HepG2 (cell line): ENCODE results near the gene ZMYM4. TPM values are rescaled to one million over a fixed set of nuclear protein-coding genes. Genes with fewer than 3 reads are reported as not detected.

ENCODE experiments used
- ATAC-seq: fragments of 200-7000 bp; cut with Tn5 transposase; 3 replicates; pipeline ENCODE4 v1.9.1; 2020; ENCODE audit warnings: mild to moderate bottlenecking, moderate library complexity
- BruUV-seq: library from RNA; stranded (reverse); fragments of 400-500 nt; replicated peaks from 2 replicates; lab custom pipeline; 2021; lab: Mats Ljungman, UMichigan
- CTCF ChIA-PET: fragments of 300-600 bp; formaldehyde crosslinking; extraction: SDS; loops from one replicate; lab custom pipeline; 2021; ENCODE audit warnings: low total read pairs, inconsistent platforms, low intra/inter-chr PET ratio; lab: Yijun Ruan, JAX
- POLR2A ChIA-PET: fragments of 350-600 bp; sonication (Branson Sonifier 250); formaldehyde crosslinking; loops from one replicate; lab custom pipeline; 2020; ENCODE audit warnings: antibody characterized with exemption, inconsistent platforms; lab: Yijun Ruan, JAX
- DNase-seq: peaks from one replicate; pipeline ENCODE4 v3.0.0-alpha.2; 2015; ENCODE audit warnings: low spot score
- FAIRE-seq: peaks from 3 replicates; lab custom pipeline; 2011; peaks lifted over from hg19 to GRCh38; lab: Jason Lieb, UNC
- H2AFZ ChIP-seq: one replicate; pipeline ENCODE4 v1.6.1; 2011; ENCODE audit warnings: low read length, inconsistent platforms
- H3K27ac ChIP-seq: fragments of 300-600 bp; 3 replicates; pipeline ENCODE4 v1.8.0; 2011; ENCODE audit warnings: mixed run types, mild to moderate bottlenecking, mixed read lengths, low read length, inconsistent platforms; ENCODE audit not compliant: insufficient read depth; ENCODE audit errors: extremely low read length
- H3K27me3 ChIP-seq, 2 experiments: fragments of 200-600 bp in 1 of 2; 2 replicates in 1 of 2; 3 replicates in 1 of 2; pipeline versions ENCODE4 v1.6.0 to v1.8.0; 2011; ENCODE audit warnings: low read length in 2 of 2, mild to moderate bottlenecking in 2 of 2, moderate library complexity in 2 of 2, inconsistent platforms in 1 of 2; ENCODE audit not compliant: insufficient read depth in 2 of 2, control insufficient read depth in 1 of 2
- H3K36me3 ChIP-seq, 2 experiments: fragments of 200-600 bp in 1 of 2; replicated peaks in 1 of 2; 2 replicates in 1 of 2; 3 replicates in 1 of 2; pipeline versions ENCODE4 v1.5.1 to v1.8.0; 2011; ENCODE audit warnings: low read length in 2 of 2, inconsistent platforms in 1 of 2; ENCODE audit not compliant: insufficient read depth in 2 of 2, control insufficient read depth in 1 of 2
- H3K4me1 ChIP-seq: 2 replicates; pipeline ENCODE4 v1.5.1; 2012; ENCODE audit warnings: low read length, inconsistent platforms; ENCODE audit not compliant: insufficient read depth
- H3K4me2 ChIP-seq: 2 replicates; pipeline ENCODE4 v1.6.0; 2011; ENCODE audit warnings: low read depth, low read length, inconsistent platforms
- H3K4me3 ChIP-seq, 3 experiments: fragments of 200-600 bp in 1 of 3; sonication (generic), shearing (Covaris generic) in 1 of 3; replicated peaks in 1 of 3; 2 replicates each; pipeline ENCODE4 v1.5.1; 2011 to 2016; ENCODE audit warnings: low read length in 3 of 3, inconsistent platforms in 2 of 3, low read depth in 2 of 3, mild to moderate bottlenecking in 2 of 3, control low read depth in 1 of 3, mixed read lengths in 1 of 3; ENCODE audit not compliant: insufficient read depth in 1 of 3
- H3K79me2 ChIP-seq: one replicate; pipeline ENCODE4 v1.6.1; 2011; ENCODE audit warnings: low read length, inconsistent platforms; ENCODE audit not compliant: insufficient read depth
- H3K9ac ChIP-seq: 2 replicates; pipeline ENCODE4 v1.6.0; 2011; ENCODE audit warnings: mild to moderate bottlenecking, low read depth, low read length, inconsistent platforms; ENCODE audit not compliant: insufficient read depth
- H3K9me3 ChIP-seq: 2 replicates; pipeline ENCODE4 v1.5.1; 2012; ENCODE audit warnings: mild to moderate bottlenecking, low read length
- H4K20me1 ChIP-seq: 2 replicates; pipeline ENCODE4 v1.6.0; 2011; ENCODE audit warnings: inconsistent platforms, mild to moderate bottlenecking, low read length, moderate library complexity; ENCODE audit not compliant: insufficient read depth
- FUBP1 ChIP-seq: sonication (generic); formaldehyde crosslinking; IDR thresholded peaks from 2 replicates; pipeline ENCODE4 v1.5.1; 2020; ENCODE audit warnings: missing genetic modification reagents, mild to moderate bottlenecking, borderline replicate concordance
- NFIB ChIP-seq: sonication (generic); formaldehyde crosslinking; IDR thresholded peaks from 2 replicates; pipeline ENCODE4 v1.9.0; 2021; ENCODE audit warnings: missing genetic modification reagents, mild to moderate bottlenecking, borderline replicate concordance
- TBX2 ChIP-seq: sonication (generic); formaldehyde crosslinking; IDR thresholded peaks from 2 replicates; pipeline ENCODE4 v1.5.0; 2020; ENCODE audit warnings: missing genetic modification reagents, mild to moderate bottlenecking, borderline replicate concordance
- ZNF629 ChIP-seq: sonication (generic); formaldehyde crosslinking; conservative IDR thresholded peaks from 2 replicates; pipeline ENCODE4 v1.5.0; 2020; ENCODE audit warnings: missing genetic modification reagents
- WGBS: methylation state at CpG from one replicate; pipeline ENCODE4 v1.1.6; 2017; ENCODE audit warnings: low lambda C conversion rate; 5-methylcytosine and 5-hydroxymethylcytosine counted together
- in situ Hi-C: cut with HindIII; loops from 2 replicates; pipeline ENCODE4 v1.10.0; 2017; ENCODE audit warnings: low pct_unique_long_range_greater_than_20kb; ENCODE audit not compliant: extremely low pct_ligation_motif_present
- intact Hi-C: fragments of 100-400 bp; cut with micrococcal nuclease; formaldehyde crosslinking; loops from one replicate; pipeline ENCODE4 v1.10.0; 2022; ENCODE audit not compliant: unreplicated experiment
- polyA plus RNA-seq, 8 experiments: library from polyadenylated mRNA; depleted of rRNA in 3 of 8; stranded (reverse) in 7 of 8; unstranded in 1 of 8; fragments of >200 nt; fragmentation: Illumina TruSeq in 4 of 8; extraction: Trizol in 4 of 8; gene quantifications; 2 replicates each; pipeline versions ENCODE4 v1.2.1 to v1.2.3, GENCODE V29; 2011 to 2016; ENCODE audit warnings: low read depth in 4 of 8, missing spikeins in 1 of 8, mixed read lengths in 1 of 8; ENCODE audit not compliant: insufficient read depth in 1 of 8
- total RNA-seq, 5 experiments: library from RNA; depleted of rRNA; stranded (reverse); fragments of >200 nt; fragmentation: Illumina TruSeq; extraction: Trizol; gene quantifications; 2 replicates each; pipeline ENCODE4 v1.2.3, GENCODE V29; 2016; ENCODE audit warnings: low read depth in 1 of 5

The ZMYM4 gene
- total and polyA plus RNA-seq, 2 of the 13 experiments (the other 11 are each of a cell fraction or from before 2014, with no cell fraction given), result 13.9 to 37.6 TPM

- TF ChIP-seq FUBP1 (CRISPR knock-in tag) (no peak), TBX2 (CRISPR knock-in tag) (no peak)
These were observed 3.6 kb upstream of the ZMYM4 start (continued) for GRCh38 chr1:35264871-35265270.

- no peak for DNase-seq
- POLR2A ChIA-PET, result no interaction called here
- WGBS, result 99% methylated on average over 4 of the region's 4 CpGs
- H3K4me3 ChIP-seq, result no peak overlapping the region
- no peak overlapping the region for H2AFZ ChIP-seq
- CTCF ChIA-PET, result no interaction called here
- H3K9me3 ChIP-seq, result no peaks in the 10 kb centered on the region
- peaks cover 46% of the 10 kb centered on the region for H3K4me1 ChIP-seq
- TF ChIP-seq ZNF629 (peak; percentile 60), NFIB (CRISPR knock-in tag) (no peak)
- H4K20me1 ChIP-seq, result no peaks in the 10 kb centered on the region
- no peak overlapping the region for H3K27ac ChIP-seq
- no peaks in the 10 kb centered on the region for H3K36me3 ChIP-seq
- BruUV-seq, result no TSS peak
- H3K79me2 ChIP-seq, result peaks cover 24% of the 10 kb centered on the region
- intact Hi-C loops (no loop called here), in situ Hi-C loops (no loop called here)
- H3K9ac ChIP-seq, result no peak overlapping the region
- no peaks in the 10 kb centered on the region; a peak in 1 of 5 replicates for H3K27me3 ChIP-seq
- H3K4me2 ChIP-seq, result no peak overlapping the region
- no peak for ATAC-seq
- no peak for FAIRE-seq
These were observed 2.2 kb upstream of the ZMYM4 start for GRCh38 chr1:35266306-35266705.
